Ecto neural progenitor cell (in vitro differentiated cells): ENCODE measurements around the gene CACNA1E.
"Not testable (repeated sequence)": the region's sequence is repeated elsewhere in the genome, so short reads cannot be mapped to it uniquely, and the experiment has no call there.

Experiments
- DNase-seq: peaks from one replicate; pipeline ENCODE4 v3.0.0-alpha.2; 2018; ENCODE audit warnings: low spot score

Gene CACNA1E

GRCh38 chr1:181816608-181817007, 333.3 kb downstream of the CACNA1E start:
- DNase-seq, result no peak

DNA sequence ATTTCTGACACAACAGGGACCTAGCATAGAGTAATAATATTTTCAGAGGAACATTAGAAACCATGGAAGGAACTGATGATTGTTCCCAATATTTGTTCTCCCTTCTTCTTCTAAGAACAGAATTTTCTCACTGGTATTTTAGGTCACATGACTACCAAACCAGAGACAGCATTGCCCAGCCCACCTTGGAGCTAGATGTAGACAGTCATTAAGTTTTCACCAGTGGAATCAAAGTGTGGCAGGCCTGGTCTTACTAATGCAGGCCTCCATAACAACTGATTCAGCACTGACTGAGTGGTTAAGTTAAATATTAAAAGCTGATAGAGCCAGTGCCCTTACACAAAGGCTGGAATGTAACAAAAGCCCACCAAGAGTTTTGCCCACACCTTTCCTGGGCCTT, 333.8 kb downstream of the CACNA1E start:
- no peak for DNase-seq

GRCh38 chr1:181818459-181818858, 335.1 kb downstream of the CACNA1E start:
- no peak for DNase-seq

- no peak for DNase-seq
Observed at GRCh38 chr1:181818943-181819342, 335.6 kb downstream of the CACNA1E start.

- no peak for DNase-seq
Observed at GRCh38 chr1:181821701-181822100, 338.4 kb downstream of the CACNA1E start.

- DNase-seq, result not testable (repeated sequence)
Observed at GRCh38 chr1:181832173-181832880, 349.0 kb downstream of the CACNA1E start.

- DNase-seq, result no peak
Observed at GRCh38 chr1:181846001-181846645, 362.8 kb downstream of the CACNA1E start.

DNA sequence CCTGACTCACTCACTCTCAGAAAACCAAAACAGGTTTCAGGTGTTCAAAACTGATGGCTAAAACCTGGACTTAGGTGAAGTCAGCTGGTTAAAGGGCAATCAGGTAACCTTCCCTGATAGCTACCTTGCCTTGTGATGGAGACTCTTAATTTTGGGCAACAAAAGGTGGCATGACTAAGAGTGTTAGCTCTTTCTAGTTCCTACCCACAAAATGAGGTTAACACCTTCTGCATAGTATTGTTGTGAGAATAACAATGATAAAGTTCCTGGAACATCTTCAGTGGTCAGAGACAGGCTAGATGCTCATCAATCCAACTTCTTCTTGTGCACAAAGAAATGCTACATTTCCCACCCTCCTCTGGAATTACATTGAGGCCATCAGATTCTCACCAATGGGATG, 363.4 kb downstream of the CACNA1E start:
- no peak for DNase-seq

DNA sequence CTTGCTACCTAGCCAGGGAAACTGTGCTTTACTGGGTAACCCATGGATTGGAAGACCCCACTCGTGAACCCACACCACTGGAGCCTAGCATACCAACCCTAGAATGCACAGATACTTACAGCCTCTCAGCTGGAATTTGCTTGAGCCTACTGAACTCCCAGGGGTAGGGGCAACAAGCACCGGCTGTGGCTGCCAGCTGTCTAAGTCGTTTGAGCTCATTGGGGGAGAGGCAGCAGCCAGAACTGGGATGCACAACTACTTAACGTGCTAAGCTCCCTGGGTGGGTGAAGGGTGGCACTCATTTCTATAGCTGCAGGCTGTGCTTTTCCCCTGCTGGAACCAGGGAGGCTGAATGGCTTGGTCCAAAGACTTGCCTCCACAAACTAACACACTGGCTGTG, 365.8 kb downstream of the CACNA1E start:
- no peak for DNase-seq

GRCh38 chr1:181854212-181854611, 370.9 kb downstream of the CACNA1E start:
- DNase-seq, result not testable (repeated sequence)

DNA sequence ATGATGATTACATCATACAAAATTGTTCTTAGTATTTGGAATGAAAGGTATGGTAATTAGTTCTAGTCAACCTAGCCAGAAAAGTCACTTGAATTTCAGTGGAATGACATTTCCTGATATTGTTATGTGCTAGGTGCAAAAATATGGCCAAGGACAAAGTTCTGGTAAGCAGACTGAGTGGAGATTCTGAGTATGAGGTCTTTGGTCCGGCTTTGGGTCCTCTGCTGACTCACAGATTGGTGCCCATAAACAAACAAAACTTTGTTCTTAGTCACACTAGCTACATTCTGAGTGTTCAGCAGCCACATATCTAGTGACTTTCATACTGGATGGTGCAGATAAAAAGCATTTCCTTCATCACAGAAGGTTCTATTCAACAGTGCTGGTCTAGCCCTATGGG, 372.1 kb downstream of the CACNA1E start:
- no peak for DNase-seq
